Fibroblast of lung (primary cell): ENCODE data around the gene NOL4L. TPM values are rescaled to one million over a fixed set of nuclear protein-coding genes. Genes with fewer than 3 reads are reported as not detected.

Experiments used
- DNase-seq, 2 donors: peaks; one replicate each; pipeline versions ENCODE4 v3.0.0 to v3.0.0-alpha.2; 2010; ENCODE audit warnings: low read depth in 2 of 2
- H2AFZ ChIP-seq: 2 replicates; pipeline ENCODE4 v1.5.1; 2012; ENCODE audit warnings: low read length, control low read depth, inconsistent platforms
- H3K27ac ChIP-seq: 2 replicates; pipeline ENCODE4 v1.5.1; 2011; ENCODE audit warnings: low read length, control low read depth; ENCODE audit not compliant: insufficient read depth
- H3K27me3 ChIP-seq: 2 replicates; pipeline ENCODE4 v1.5.1; 2011; ENCODE audit warnings: mild to moderate bottlenecking, low read length; ENCODE audit not compliant: control insufficient read depth, insufficient read depth
- H3K36me3 ChIP-seq: 2 replicates; pipeline ENCODE4 v1.5.1; 2011; ENCODE audit warnings: low read length; ENCODE audit not compliant: control insufficient read depth, insufficient read depth
- H3K4me1 ChIP-seq: 2 replicates; pipeline ENCODE4 v1.5.1; 2011; ENCODE audit warnings: low read length; ENCODE audit not compliant: control insufficient read depth, insufficient read depth; ENCODE audit errors: extremely low read depth
- H3K4me2 ChIP-seq: 2 replicates; pipeline ENCODE4 v1.5.1; 2011; ENCODE audit warnings: low read length, control low read depth; ENCODE audit not compliant: insufficient read depth; ENCODE audit errors: extremely low read depth
- H3K4me3 ChIP-seq, 4 experiments: fragments of 200-600 bp in 1 of 4; sonication (generic) in 1 of 4; replicated peaks in 1 of 4; 2 replicates each; pipeline ENCODE4 v1.5.1; 2011 to 2016; ENCODE audit warnings: low read length in 4 of 4, low read depth in 3 of 4, mild to moderate bottlenecking in 3 of 4, control low read depth in 2 of 4, inconsistent platforms in 1 of 4, mixed read lengths in 1 of 4; ENCODE audit not compliant: insufficient read depth in 1 of 4; ENCODE audit errors: control extremely low read depth in 1 of 4
- H3K79me2 ChIP-seq: 2 replicates; pipeline ENCODE4 v1.5.1; 2012; ENCODE audit warnings: mild to moderate bottlenecking, low read length, inconsistent platforms; ENCODE audit not compliant: control insufficient read depth, insufficient read depth
- H3K9ac ChIP-seq: 2 replicates; pipeline ENCODE4 v1.5.1; 2011; ENCODE audit warnings: mild to moderate bottlenecking, low read length, control low read depth; ENCODE audit not compliant: insufficient read depth
- H3K9me3 ChIP-seq: 2 replicates; pipeline ENCODE4 v1.5.1; 2012; ENCODE audit warnings: low read depth, low read length; ENCODE audit not compliant: control insufficient read depth, insufficient read depth
- H4K20me1 ChIP-seq: 2 replicates; pipeline ENCODE4 v1.5.1; 2011; ENCODE audit warnings: low read length; ENCODE audit not compliant: control insufficient read depth, insufficient read depth; ENCODE audit errors: extremely low read depth
- EZH2 ChIP-seq: IDR thresholded peaks from 2 replicates; pipeline ENCODE4 v1.5.1; 2012; ENCODE audit warnings: low read length, control low read depth, mild to moderate bottlenecking; ENCODE audit errors: missing control alignments
- polyA plus RNA-seq, 2 donors: library from polyadenylated mRNA; depleted of rRNA in 1 of 2; stranded (reverse) in 1 of 2; unstranded in 1 of 2; fragments of >200 nt; gene quantifications; 2 replicates each; pipeline ENCODE4 v1.2.1, GENCODE V29; 2011 to 2012; ENCODE audit warnings: missing spikeins in 1 of 2
- total RNA-seq: library from RNA; depleted of rRNA; stranded (reverse); fragments of >200 nt; gene quantifications from 2 replicates; pipeline ENCODE4 v1.2.1, GENCODE V29; 2014
- TF ChIP-seq, protein P1 (sequence below), 2 donors: IDR thresholded peaks in 1 of 2; conservative IDR thresholded peaks in 1 of 2; 1 replicate in 1 of 2; 2 replicates in 1 of 2; pipeline ENCODE4 v1.5.1; 2011 to 2012; ENCODE audit warnings: low read length in 2 of 2, control low read depth in 1 of 2, inconsistent platforms in 1 of 2, low read depth in 1 of 2, mild to moderate bottlenecking in 1 of 2

Gene NOL4L
- total and polyA plus RNA-seq, 2 donors (not counting 1 experiment from before 2014, with no cell fraction given), result 3.2 to 4.0 TPM

DNA sequence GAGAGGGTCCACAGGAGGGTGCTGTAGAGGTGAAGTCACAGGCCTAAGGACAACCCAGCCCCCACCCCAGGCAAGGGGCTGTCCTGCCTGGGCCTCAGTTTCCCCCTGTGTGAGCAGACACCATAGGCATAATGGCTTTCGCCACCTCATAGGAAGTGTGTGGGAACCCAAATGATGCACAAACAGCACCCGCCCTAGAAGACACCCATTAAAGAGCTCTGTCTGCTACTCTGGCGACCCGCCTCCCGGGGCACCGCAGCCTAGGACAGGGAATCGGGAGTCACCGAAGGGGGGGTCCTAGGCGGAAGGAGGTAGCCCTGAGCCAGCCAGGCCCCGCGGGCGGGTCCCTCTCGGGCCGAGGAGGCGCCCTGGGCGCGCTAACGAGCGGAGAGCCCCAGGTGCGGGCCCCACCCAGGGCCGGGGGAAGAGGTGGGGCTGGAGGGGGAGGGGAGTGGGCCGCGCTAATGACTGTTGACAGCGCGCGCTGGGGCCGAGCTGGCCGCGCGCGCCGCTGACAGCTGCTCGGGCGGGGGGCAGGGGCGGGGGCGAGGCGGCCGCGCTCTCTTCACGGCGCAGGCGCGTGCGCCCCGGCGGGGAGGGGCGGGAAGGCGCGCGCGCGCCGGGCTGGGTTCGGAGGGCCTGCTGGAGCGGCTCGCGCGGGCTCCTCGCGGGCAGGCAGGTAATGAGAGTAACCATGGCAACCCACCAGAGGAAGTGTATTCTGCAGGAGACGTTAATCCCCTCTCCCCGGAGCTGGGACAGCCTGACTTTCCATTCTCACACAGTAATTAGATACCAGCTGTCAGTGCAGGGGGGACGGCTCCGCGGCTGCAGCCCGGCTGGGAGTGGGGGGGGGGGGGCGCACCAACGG, 48.9 kb downstream of the NOL4L start:
- Histone ChIP-seq H3K9me3 (no peaks in the 10 kb centered on the region), H3K4me3 (peak overlapping the region in 2 of 4 experiments; percentile 25 to 35), H2AFZ (no peak overlapping the region), H3K27ac (no peak overlapping the region), H4K20me1 (no peaks in the 10 kb centered on the region), H3K27me3 (peaks cover 9% of the 10 kb centered on the region), H3K9ac (no peak overlapping the region), H3K36me3 (no peaks in the 10 kb centered on the region), H3K4me1 (no peaks in the 10 kb centered on the region), H3K4me2 (no peak overlapping the region), H3K79me2 (no peaks in the 10 kb centered on the region)
- DNase-seq, result no peak
- TF ChIP-seq, protein P1, sequence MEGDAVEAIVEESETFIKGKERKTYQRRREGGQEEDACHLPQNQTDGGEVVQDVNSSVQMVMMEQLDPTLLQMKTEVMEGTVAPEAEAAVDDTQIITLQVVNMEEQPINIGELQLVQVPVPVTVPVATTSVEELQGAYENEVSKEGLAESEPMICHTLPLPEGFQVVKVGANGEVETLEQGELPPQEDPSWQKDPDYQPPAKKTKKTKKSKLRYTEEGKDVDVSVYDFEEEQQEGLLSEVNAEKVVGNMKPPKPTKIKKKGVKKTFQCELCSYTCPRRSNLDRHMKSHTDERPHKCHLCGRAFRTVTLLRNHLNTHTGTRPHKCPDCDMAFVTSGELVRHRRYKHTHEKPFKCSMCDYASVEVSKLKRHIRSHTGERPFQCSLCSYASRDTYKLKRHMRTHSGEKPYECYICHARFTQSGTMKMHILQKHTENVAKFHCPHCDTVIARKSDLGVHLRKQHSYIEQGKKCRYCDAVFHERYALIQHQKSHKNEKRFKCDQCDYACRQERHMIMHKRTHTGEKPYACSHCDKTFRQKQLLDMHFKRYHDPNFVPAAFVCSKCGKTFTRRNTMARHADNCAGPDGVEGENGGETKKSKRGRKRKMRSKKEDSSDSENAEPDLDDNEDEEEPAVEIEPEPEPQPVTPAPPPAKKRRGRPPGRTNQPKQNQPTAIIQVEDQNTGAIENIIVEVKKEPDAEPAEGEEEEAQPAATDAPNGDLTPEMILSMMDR (conservative IDR thresholded peaks at IDR 0.05 in 1 of 2, IDR thresholded peaks at IDR 0.05 in 1 of 2; ENCODE audit: low read depth in 1 of 2, low read length in 2 of 2), result no peak
- no peak for TF ChIP-seq EZH2

DNA sequence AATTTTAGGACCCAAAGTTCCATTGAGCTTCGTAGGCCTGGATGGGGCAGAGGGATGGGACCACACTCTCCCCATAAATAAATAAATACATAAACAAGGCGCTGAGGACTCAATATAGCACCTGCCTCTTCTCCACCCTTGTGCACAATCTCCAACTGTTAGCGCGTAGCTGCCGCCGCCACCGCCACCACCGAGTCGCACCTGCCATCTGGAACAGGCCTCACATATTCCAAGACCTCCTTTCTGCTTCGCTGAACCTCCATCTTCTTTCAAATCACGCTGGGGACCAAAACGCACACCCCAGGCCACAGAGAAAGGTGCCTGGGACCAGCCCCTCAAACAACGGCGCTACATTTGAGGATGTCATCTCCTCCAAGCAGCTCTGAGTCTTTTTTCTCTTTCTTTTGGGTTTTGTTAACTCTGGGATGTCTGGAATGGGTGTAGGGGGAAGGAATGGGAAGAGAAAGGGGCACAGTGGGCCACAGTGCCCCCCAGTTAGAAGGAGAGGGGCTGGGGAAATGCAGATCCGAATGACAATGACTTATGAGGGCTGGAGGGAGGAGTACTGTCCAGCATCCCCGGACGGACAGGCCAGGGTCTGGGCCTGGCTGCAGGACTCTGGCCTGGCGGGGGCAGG, 49.7 kb downstream of the NOL4L start:
- no peak for TF ChIP-seq EZH2
- TF ChIP-seq, protein P1 (conservative IDR thresholded peaks at IDR 0.05 in 1 of 2, IDR thresholded peaks at IDR 0.05 in 1 of 2; ENCODE audit: low read depth in 1 of 2, low read length in 2 of 2), result no peak
- H3K9me3 ChIP-seq, result no peaks in the 10 kb centered on the region
- DNase-seq, result no peak
- no peak overlapping the region for H3K27ac ChIP-seq
- peaks cover 9% of the 10 kb centered on the region for H3K27me3 ChIP-seq
- H3K36me3 ChIP-seq, result no peaks in the 10 kb centered on the region
- no peaks in the 10 kb centered on the region for H3K79me2 ChIP-seq
- no peak overlapping the region for H3K4me3 ChIP-seq
- H4K20me1 ChIP-seq, result no peaks in the 10 kb centered on the region
- H3K4me1 ChIP-seq, result no peaks in the 10 kb centered on the region
- no peak overlapping the region for H3K4me2 ChIP-seq
- no peak overlapping the region for H2AFZ ChIP-seq
- no peak overlapping the region for H3K9ac ChIP-seq

DNA sequence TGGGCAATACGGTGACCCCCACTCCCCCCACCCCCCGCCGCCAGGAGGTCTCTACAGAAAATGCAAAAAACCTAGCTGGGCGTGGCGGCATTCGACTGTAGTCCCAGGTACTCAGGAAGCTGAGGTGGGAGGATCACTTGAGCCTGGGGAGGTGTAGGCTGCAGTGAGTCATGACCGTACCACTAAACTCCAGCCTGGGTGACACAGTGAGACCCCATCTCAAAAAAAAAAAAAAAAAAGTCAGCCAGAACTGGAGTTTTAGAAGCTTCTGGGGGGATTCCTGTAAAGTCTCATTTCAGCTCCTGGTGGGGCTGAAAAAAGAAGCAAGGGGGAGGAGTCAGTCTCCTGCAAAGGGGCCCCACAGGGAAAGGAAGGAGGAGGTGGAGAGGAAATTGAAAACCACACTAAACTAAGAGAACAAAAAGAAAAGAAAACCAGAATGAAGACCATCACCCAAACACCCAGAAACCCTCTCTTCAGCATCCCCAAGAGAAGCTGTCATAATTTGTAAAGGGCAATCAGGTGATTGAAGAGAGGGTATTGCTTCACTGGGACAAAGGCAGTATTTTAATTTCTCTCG, 50.4 kb downstream of the NOL4L start:
- Histone ChIP-seq H4K20me1 (no peaks in the 10 kb centered on the region), H3K4me3 (no peak overlapping the region), H3K9me3 (no peaks in the 10 kb centered on the region), H3K36me3 (no peaks in the 10 kb centered on the region), H3K4me2 (no peak overlapping the region), H3K9ac (no peak overlapping the region), H2AFZ (no peak overlapping the region), H3K79me2 (no peaks in the 10 kb centered on the region), H3K27me3 (peaks cover 9% of the 10 kb centered on the region), H3K4me1 (no peaks in the 10 kb centered on the region), H3K27ac (no peak overlapping the region)
- DNase-seq, result no peak
- TF ChIP-seq, protein P1 (conservative IDR thresholded peaks at IDR 0.05 in 1 of 2, IDR thresholded peaks at IDR 0.05 in 1 of 2; ENCODE audit: low read depth in 1 of 2, low read length in 2 of 2), result no peak
- no peak for TF ChIP-seq EZH2
